DMS79 treated with DMSO at 0.1 percent for 48 hours (cell line): ENCODE results near the gene MRGPRG.

ENCODE experiments used
- DNase-seq: peaks from one replicate; lab custom pipeline; 2025; lab: John Stamatoyannopoulos, UW

Gene MRGPRG

DNA sequence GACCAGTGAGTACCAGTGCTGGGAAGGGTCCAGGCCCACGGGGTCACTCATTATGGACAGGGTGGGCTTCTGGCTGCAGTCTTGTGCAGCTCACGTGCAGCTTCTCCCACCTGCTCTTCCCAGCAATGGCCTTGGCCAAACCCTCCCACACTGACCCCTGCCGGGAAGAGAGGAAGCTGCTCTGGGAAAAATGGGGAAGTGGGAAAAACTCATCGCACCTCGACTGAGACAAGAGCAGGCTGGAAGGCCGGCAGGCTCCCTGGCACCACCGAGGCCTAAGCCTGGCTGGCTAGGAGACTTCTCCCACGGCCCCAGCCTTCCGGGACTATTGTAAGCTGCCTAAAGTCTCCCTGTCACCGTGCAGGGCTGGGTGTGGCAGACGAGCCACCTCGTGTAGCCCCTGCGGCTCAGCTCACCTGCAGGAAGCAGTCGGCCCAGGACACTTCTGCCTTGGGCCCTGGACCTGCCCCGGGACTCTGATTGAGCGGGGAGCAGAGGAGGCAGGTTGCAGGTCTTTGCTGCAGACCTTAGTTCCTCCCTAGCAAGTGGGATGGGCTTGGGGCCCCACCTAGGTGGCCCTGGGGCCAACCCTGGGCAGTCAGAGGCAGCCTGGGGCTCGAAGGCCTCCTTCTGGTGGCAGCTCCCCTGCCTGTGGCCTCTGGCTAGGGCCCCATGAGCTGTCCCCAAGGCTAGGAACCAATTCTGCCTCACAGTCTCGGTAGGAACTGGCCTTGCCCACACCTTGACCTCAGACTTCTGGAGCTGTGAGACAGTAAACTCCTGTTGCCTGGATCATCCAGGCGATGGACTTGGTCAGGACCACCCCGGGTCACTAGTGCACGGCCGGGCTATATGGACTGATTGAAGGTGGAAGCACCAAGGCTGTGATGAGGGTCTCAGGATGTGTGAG is 23.1 kb downstream of the MRGPRG start:
- no peak for DNase-seq

DNA sequence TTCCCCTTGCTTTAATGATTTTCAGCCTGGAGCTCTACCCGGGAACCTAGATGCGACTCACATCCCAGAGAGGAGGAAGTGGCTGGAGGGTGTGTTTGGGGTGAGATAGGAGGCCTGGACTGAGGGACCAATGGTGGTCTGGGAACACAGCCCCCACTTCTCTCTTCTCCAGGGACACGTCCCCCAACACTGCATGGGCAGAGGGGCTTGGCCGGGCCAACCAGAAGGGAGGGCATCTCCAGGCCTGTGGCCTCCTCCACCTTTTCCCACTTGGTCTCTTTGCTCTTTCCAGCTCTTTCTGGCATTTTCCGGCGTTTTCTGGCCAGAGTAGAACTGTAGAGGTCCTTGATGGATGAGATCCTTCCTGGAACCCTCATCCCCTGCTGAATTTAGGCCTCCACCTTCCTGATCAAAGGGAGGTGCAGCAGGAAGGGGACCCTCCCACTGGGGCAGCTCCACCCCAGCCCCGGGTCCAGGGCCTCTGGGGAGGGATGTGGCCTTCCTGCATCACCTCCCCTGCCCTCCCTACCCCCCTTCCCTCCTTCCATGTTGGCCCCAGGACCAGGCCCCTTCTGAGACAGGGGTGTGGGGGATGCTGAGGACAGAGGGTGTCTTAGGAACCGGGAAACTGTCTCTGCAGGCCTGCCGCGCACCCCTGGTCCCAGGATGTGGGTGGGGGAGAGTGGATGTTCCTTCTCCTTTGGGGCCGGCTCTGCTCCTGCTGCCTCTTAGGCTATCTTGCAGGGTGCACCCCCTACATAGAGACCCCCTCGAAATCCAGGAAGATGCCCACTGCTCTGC is 24.4 kb downstream of the MRGPRG start:
- DNase-seq: no peak

DNA sequence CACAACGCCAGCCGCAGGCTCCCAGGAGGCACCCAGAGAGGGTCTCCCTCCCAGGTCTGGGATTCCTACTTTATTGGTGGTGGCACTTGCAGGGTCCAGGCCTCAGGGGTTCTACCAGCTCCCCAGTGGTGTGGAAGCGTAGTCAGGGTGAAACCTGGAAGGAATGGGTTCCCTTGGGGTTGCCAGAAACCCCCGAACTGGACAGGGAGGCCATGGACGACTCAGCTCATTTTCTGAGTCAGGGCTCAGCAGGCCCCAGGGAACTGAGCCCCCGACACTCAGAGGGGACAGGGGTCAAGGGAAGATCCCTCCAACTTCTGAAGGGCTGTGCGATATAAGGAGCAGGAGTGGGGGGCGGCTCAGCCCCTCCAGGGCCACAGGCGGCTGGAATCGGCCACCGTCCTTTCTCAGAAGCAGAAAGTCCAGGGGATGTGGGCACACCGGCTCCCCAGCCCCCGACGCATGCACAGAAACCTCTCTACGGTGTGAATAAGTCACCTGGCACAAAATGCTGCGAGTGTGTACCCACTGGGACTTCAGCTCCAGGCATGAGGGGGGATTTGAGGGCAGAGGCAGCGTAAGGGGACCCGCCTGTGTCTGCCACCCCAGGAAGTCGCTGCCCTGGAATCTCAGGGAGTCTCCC is 25.1 kb downstream of the MRGPRG start:
- DNase-seq: no peak

DNA sequence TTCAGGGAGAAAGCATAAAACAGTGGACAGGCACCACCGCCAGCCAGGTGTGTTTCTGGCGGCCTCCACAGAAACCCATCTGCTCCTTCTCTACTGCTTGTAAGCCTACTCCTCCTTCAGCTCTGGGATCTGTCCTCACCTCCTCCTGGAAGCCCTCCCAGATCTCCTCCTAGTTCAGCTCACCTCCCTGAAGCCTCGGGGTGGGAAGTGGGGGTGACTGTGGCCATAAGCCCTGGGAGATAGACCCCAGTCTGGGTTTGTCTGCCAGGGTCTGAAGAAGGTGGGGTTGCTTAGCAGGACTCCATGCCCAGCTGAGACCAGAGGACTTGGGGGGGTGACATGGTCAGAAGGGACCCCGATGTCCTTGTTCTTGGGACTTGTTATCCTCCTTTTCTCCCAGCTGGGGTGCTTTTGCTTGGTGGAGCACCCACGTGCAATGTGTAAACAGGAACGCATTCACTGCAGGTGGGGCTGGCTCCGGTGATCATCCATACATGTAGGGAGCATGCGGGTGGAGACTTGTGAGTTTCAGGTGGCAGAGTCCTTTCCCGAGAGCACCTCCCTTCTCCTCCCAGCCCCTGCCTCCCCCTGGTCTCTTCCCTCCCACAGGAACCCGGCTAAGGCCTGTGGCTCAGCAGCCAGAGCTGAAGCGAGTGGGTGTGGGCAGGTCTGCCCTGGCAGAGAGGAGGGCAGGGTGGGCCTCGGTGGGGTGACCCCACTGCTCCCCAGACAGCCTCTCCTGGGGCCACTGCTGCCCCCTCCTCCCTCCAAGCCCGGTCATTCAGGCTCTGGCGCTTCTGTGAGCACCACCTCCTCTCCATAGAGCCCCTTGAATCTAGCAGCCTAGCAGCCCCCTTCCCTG is 25.9 kb downstream of the MRGPRG start:
- DNase-seq: no peak

DNA sequence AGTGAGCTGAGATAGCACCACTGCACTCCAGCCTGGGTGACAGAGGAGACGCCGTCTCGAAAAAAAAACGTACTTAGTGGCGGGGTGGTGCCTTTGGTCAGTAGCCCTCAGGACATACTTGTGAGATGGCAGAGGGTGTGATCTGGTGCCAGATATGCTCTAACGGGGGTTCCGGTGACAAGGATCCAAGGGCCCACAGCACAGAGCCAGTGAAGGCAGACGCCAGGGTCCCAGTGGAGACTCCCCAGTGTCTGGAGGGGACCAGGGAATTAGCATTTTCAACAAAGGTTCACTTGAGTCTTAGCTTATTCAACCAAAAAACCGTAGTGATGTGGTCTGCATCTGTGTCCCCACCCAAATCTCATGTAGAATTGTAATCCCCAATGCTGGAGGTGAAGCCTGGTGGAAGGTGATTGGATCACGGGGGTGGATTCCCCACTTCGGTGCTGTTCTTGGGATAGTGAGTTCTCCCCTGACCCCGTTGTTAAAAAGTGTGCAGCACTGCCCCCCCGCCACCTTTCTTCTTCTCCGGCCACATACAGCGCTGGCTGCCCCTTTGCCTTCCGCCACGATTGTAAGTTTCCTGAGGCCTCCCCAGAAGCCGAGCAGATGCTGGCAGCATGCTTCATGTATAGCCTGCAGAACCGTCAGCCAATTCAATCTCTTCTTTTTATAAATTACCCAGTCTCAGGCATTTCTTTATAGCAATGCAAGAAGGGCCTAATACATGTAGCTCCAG is 26.9 kb downstream of the MRGPRG start:
- DNase-seq: no peak

DNA sequence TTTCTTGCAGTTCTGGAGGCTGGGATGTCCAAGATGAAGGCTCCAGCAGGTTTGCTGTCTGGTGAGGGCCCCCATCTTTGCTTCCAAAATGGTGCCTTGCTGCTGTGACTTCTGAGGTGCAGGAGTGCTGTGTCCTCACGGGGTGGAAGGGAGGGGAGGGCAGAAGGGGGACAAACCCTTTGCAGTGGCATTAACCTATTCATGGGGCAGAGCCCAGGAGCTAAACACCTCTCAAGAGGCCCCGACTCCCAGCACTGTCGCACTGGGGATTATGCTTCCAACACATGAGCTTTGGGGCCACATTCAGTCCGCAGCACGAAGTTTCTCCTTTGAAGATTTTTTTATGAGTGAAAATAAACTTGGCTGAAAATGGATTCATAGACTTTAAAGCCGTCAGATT is 28.0 kb downstream of the MRGPRG start:
- DNase-seq: no peak

DNA sequence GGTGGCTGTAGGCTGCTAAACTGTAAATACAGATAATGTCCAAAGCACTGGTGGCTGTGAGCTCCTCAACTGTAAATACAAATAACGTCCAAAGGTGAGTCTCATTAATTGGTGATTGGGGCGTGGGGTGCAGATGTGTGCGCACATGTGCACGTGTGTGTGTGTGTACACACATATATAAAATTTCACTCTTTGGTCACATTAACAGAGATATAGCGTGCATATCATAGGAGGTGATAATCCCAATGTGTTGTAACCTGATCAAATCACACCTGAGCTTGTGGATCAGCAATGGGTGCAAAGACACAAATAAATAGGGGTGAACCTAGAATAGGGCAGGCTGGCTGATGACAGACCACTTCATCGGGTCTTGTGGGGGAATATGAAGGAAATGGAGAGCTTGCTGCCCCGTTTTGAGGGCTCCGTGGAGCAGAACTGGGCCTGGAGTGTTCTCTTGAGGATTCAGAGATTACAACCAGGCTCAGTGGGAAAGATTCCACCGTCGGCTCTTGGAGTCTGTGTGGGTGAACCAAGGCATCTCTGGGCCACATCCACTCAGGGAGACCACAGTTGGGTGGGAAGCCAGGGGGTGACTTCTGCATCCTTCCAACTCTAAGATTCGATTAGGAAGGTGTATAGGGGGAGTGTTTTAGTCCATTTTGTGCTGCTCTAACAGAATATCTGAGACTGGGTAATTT is 28.6 kb downstream of the MRGPRG start:
- DNase-seq: no peak

DNA sequence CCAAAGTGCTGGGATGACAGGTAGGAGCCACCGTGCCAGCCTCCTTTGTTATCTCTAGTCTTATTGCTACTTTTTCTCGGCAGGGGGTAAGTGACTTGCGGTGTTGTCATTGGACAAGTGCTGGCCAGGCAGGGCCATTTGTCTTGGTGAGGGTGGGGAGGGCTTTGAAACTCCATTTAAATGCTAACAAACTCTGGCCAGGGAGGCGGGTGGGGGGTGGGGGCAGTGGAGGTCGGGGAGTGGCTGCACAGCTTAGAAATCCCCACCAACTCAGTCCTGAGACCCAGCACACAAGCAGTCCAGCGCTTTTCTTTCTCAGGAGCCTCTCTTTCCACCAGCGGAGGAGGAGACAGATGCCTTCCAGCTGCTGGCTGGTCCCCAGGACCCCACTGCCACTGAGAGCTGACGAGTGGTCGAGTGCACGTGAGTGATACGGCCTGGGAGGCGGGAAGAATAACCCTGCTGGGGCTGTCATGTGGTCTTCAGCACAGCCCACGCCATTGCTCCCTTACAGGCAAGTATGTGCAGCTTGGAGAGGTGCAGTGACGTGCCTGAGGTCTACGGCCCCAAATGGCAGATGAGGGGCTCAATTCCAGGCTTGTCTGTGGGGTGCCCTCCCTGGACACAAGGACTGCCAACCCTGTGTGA is 29.3 kb downstream of the MRGPRG start:
- no peak for DNase-seq

DNA sequence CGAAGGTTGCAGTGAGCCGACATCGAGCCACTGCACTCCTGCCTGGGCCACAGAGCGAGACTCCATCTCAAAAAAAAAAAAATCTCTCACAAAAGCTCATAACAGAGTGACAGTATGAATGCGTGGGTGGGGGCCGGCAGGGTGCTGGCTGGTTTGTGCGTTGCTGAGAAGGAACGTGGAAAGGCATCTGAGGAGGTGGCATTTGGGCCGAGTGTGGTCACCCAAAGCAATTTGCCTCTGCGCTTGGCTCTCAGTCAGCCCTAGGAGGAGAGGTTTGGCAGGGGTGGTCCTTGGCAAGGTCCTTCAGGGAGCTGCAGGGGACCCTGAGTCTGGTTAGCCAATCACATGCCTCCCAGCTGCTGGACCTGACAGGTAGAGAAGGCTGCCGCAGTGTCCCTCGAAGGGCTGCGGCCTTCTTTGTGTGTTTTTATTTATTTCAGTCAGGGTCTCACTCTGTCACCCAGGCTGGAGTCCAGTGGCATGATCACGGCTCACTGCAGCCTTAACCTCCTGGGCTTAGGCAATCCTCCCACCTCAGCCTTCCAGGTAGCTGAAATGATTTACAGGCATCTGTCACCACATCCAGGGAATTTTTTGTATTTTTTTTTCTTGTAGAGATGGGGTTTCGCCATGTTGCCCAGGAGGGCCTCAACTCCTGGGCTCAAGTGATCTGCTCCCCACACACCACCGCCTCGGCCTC is 30.0 kb downstream of the MRGPRG start:
- DNase-seq: no peak

DNA sequence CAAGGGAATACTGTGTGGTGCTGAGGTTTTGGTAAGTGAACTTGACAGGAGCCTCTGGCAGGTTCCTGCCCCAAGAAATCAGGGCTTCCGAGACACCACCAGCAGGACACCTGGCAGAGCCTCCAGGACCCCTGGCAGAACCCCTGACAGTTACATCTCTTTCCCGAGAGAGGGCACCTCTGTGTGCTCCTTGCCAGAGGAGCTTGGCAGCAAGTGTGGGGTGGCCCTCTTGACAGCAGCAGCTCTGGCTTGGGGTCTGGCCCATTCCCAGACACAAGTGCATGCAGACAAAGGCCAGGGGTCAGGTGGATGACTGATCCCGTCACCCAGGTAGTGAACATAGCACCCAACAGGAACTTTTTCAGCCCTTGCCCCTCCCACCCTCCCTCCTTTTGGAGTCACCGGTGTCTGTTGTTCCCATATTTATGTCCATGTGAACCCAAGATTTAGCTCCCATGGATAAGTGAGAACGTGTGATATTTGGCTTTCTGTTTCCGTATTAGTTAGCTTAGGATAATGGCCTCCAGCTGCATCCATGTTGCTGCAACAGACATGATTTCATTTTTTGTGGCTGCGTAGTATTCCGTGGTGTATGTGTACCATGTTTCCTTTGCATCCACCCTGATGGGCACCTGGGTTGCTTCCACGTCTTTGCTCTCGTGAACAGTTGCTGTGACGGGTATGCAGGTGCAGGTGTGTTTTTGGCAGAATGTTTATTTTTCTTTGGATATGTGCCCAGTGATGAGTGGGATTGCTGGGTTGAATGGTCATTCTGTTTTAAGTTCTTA is 32.3 kb downstream of the MRGPRG start:
- DNase-seq: no peak

DNA sequence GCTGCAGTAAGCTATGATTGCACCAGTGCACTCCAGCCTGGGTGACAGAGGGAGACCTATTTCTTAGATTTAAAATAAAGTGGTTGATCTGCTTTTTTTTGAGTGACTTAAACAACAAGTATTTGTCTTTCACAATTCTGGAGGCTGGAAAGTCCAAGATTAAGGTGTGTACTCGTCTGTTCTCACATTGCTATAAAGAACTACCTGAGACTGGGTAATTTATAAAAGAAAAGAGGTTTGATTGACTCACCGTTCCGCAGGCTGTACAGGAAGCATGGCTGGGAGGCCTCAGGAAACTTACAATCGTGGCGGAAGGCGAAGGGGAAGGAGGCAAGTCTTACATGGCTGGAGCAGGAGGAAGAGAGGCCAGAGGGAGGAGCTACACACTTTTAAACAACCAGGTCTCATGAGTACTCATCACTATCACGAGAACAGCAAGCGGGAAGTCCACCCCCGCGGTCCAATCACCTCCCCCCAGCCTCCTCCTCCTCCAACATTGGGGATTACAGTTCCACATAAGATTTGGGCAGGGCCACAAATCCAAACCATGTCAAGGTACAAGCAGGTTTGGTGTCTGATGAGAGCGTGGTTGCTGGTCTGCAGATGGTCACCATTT is 33.8 kb downstream of the MRGPRG start:
- DNase-seq: no peak

DNA sequence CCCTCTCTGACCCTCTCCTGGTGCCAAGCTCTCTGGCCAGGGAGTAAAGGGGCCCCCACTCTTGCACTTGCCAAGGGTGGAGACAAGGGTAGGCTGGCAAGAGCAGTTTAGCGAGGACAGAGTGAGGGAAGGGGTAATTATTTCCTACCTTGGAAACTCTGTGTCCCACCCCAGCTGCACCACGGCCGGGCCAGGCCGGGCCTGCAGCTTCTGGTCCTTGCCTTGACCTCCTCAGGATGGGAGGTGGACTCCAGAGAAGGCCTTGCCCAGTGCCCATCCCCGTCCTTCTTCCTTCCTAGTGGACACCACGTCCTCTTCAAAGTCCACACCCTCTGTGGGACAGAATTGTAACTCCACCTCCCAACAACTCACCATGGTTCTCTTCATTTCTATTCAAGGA is 35.1 kb downstream of the MRGPRG start:
- DNase-seq: no peak

DNA sequence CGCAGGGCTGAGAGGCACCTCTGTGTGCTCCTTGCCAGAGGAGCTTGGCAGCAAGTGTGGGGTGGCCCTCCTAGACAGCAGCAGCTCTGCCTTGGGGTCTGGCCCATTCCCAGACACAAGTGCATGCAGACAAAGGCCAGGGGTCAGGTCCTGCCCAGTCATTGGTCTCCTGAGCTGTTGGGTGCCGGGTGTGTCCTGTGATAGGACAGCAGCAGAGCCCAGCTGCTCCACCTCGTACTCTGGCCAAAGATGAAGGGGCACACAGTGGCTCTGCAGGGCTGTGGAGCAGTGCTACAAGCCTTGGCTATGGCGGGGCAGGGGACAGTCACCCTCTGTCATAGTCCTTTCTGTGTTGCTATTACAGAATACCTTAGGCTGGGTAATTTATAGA is 36.2 kb downstream of the MRGPRG start:
- DNase-seq: no peak

DNA sequence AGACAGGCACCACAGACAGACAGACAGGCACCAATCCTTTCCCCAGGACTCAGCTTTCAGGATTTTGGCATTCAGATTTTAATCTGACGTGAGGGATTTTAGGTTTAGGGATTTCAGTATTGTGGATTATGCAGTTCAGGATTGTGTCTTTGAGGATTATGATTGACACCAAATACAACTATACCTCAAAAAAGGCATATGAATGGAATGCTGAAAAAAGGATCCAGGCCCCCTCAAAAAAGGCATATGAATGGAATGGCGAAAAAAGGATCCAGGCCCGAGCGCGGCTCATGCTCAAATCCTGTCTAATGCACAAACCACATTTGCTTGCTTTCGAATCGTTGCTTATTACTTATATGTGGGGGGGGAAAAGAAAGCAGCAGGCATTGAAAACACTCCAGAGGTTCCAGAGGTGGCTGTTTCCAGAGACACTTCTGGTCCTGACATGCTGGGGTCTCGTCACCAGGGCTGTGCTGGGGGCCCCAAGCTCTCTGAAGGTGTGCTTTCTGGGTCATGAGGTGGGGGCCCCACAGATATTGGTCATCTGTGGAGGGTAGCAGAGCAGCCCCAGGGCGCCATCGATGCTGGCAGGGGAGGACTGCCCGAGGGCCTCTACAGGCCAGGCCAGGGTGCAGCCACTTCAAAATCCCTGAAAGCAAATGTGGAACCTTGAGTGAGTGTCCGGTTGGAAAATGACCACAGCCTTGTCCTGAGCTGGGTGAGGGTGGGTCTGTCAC is 36.7 kb downstream of the MRGPRG start:
- no peak for DNase-seq

DNA sequence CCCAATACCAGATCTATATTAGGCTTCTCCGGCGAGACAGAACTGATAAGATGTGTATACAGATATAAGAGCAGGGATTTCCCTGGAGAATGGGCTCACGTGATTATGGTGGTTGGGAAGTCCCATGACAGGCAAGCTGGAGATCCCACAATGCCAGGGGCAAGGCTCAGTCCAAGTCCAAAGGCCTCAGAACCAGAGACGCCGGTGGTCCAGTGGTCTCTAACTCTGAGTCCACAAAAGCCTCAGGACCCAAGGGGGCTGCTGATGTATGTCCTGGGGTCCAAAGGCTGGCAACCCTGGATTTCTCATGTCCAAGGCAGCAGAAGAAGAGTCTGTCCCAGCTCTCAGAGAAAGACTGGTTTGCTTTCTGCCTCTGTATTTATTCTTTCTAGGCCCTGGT is 37.7 kb downstream of the MRGPRG start:
- DNase-seq: no peak

DNA sequence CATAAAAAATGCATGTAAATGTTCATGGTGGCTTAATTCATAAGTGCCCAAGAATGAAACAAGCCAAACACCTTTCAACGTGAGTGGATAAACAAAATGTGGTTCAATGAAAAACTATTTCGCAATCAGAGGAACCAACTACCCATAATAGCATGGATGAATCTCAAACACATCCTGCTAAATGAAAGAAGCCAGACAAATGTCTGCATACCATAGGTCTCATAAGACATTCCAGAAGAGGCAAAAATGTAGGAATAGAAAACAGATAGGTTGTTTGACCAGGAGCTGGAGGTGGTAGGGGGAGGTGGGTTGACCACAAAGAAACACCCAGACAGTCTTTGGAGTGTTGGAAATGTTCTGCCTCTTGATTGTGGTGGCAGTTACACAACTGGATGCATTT is 40.3 kb downstream of the MRGPRG start:
- no peak for DNase-seq

DNA sequence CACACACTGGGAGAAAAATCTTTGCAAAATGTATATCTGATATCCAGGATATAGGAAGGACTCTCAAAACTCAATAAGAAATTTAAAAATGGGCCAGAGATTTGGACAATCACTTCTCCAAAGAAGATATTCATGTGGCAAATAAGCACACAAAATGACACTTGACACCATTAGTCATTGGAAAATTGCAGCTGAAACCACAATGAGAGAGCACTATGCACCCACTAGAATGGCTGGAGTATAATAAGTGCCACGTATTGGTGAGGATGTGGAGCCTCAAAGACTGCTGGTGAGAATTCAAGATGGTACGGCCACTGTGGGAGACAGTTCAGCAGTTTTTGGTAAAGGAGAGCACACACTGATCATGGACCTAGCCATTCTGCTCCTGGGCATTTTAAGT is 40.7 kb downstream of the MRGPRG start:
- no peak for DNase-seq
